ENCODE data around the gene ERCC2. TPM values are rescaled to one million over a fixed set of nuclear protein-coding genes. Genes with fewer than 3 reads are reported as not detected.
"Not testable (repeated sequence)": the region's sequence is repeated elsewhere in the genome, so short reads cannot be mapped to it uniquely, and the experiment has no call there.

ERCC2 gene
- total RNA-seq, 1 donor from 2014 or later, result 32.2 TPM

DNA sequence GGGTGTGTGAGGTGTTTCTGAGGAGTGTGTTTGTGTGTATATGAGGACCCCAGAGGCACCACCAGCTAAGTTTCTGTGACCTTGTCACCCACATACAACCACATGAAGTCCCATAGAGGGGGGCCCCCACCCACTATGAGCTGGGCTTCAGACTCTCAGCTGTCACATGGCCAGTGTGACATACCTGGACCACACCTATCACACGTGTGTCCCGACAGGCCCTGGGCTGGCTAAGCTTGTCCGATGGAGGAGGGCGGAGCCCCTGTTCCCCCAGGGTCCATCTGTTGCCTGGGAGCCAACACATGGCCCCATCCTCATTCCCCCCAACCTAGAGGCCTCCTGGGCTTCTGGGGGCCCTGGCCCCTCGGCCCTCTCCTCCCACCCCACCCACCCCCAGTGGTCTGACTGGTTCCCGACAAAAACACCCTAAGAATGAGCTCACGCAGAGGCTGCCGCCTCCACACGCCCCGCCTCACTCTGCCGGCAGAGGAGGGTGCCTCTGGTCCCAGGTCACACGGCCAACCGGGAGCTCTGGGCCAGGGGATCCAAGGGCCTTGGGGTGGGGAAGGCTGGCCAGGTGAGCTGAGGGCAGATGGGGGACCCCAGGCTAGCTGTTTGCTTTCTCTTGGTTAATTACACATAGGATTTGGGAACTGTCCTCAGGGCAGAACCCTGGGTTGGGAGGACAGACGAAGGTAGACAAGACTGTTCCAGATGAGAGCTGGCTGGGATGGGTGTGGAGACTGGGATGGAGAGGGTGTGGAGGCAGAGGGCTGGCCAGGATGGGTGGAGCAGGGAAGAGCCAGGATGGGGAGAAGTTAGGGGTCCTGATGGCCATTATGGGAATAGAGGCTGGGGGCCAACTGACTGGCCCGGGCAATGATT is 25.5 kb downstream of the ERCC2 start:
- H3K4me3 ChIP-seq (ENCODE audit: low read depth, low read length), result no peak overlapping the region

DNA sequence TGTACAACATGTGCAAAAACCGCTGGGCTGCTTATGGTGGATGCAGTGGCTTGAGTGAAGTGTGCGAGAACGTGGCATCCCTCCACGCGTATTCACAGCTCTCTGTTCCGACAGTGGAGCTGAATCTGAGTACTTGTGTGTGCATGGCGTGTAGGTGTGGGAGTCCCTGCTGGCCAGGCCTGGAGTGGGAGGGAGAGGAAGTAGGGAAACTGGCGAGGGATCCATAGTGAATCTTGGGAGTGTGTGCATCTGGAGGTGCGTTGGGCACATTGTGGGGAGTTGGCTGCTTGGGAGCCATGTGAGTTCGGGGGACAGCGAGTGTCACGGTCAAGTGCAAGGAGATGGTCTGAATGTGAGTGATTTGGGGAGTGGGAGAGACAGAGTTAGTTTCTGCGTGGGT is 27.5 kb downstream of the ERCC2 start:
- no peak for TF ChIP-seq CTCF (conservative IDR thresholded peaks at IDR 0.05; ENCODE audit: low read depth, low read length)
- H3K4me3 ChIP-seq (ENCODE audit: low read depth, low read length), result no peak overlapping the region

More for the DNA sequence above, 25.5 kb downstream of the ERCC2 start:
- DNase-seq (ENCODE audit: low read depth), result no peak
- TF ChIP-seq CTCF (conservative IDR thresholded peaks at IDR 0.05; ENCODE audit: low read depth, low read length), result no peak

GRCh38 chr19:45340899-45341453 is 29.4 kb downstream of the ERCC2 start:
- peak overlapping the region; percentile 37 for H3K4me3 ChIP-seq (ENCODE audit: low read depth, low read length)
- DNase-seq (ENCODE audit: low read depth), result no peak
- no peak for TF ChIP-seq CTCF (conservative IDR thresholded peaks at IDR 0.05; ENCODE audit: low read depth, low read length)

More for the DNA sequence above, 27.5 kb downstream of the ERCC2 start:
- no peak for DNase-seq (ENCODE audit: low read depth)

DNA sequence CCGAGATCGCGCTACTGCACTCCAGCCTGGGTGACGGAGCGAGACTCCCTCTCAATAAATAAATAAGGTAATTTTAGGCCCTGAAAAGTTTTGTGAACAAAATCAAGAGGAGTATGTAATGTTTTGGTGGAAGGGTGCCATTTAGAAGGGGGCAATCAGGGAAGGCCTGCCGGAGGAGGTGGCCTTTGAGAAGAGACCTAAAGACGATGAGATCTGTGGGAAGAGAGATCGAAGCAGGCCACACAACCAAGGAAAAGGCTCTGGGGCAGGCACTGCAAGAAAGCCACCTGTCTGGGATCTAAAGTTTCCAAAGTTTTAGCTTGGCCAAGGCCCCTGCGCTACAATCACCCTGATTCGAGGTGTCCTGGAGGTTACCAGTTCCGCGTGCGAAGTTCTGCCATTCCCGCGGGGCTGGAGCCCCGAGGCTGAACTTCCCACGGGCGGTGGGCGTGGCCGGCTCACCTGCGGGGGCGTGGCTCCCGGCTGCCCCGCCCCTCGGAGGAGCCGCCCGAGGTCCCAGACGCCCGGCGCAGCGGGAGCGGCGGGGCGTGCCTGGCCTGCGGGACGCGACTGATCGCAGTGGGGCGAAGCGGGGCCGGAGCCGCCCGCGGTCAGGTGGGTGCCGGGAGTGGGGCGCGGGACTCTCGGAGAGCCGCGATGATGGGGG is 30.0 kb downstream of the ERCC2 start, which contains the start of gene KLC3:
TSS of gene KLC3 (plus strand) at position 519 of the 667 bp plus-strand sequence. CDS start 4,792 bp downstream, outside the sequence.
- TF ChIP-seq CTCF (conservative IDR thresholded peaks at IDR 0.05; ENCODE audit: low read depth, low read length), result no peak
- DNase-seq (ENCODE audit: low read depth), result no peak
- H3K4me3 ChIP-seq (ENCODE audit: low read depth, low read length), result peak within 1 kb of the TSS; percentile 37

DNA sequence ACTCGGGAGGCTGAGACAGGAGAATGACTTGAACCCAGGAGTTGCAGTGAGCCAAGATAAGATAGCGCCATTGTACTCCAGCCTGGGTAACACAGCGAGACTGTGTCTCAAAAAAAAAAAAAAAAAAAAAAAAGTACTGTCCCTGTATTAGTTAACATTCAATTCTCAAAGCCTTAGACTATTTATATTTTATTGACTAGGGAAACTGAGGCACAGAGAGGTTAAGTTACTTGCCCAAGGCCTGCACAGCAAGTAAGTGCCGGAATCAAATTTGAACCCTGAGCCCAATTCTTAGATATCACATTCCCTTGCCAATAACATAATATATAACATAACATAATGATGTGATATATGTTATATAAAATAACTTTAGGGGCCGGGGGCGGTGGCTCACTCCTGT is 30.7 kb downstream of the ERCC2 start:
- no peak for TF ChIP-seq CTCF (conservative IDR thresholded peaks at IDR 0.05; ENCODE audit: low read depth, low read length)
- no peak overlapping the region for H3K4me3 ChIP-seq (ENCODE audit: low read depth, low read length)
- no peak for DNase-seq (ENCODE audit: low read depth)

- no peak for TF ChIP-seq CTCF (conservative IDR thresholded peaks at IDR 0.05; ENCODE audit: low read depth, low read length)
- no peak overlapping the region for H3K4me3 ChIP-seq (ENCODE audit: low read depth, low read length)
- no peak for DNase-seq (ENCODE audit: low read depth)
Observed at GRCh38 chr19:45336696-45337251, 33.6 kb downstream of the ERCC2 start.

- not testable (repeated sequence) for DNase-seq (ENCODE audit: low read depth); H3K4me3 ChIP-seq (ENCODE audit: low read depth, low read length)
Observed at GRCh38 chr19:45334881-45335280, 35.5 kb downstream of the ERCC2 start.
